ENCODE data around the gene PLCG2.
"Not testable (repeated sequence)": the region's sequence is repeated elsewhere in the genome, so short reads cannot be mapped to it uniquely, and the experiment has no call there.

Gene PLCG2

DNA sequence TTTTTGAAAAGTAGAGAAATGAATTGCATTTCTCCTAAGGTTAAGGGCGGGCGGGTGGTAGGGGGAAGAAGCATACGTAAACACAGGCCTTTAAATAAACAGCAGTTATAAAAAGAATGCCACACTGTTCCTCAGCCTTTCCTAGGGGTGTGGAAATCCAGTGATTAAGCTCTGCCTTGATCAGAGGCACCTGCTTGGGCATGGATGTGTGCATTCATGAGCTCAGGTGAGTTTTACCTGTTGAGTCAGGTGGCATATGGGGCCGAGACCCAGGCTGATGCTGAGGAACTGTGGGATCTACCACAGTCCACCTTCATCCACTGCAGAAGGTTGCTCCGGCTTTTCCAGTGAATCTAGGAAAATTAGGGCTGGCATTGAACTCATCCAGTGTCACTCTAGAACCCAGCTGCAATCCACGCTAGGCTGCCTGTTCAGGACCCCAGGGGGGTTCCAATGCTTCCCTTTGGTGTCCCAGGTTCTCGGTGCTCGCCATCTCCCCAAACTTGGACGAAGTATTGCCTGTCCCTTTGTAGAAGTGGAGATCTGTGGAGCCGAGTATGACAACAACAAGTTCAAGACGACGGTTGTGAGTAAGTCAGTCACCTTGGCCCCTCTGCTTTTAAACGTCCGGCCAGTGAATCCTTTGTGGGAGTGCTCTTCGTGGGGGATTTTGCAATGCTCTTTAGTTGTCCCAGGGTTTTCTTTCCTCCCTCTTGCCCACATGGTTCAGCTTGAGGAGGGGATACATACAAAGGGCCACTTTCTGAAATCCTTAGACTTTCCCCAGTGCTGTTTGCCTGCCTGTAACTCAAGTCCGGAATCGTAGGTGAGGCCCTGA is 159.5 kb downstream of the PLCG2 start:
- no peak for DNase-seq (ENCODE audit: low read depth)

DNA sequence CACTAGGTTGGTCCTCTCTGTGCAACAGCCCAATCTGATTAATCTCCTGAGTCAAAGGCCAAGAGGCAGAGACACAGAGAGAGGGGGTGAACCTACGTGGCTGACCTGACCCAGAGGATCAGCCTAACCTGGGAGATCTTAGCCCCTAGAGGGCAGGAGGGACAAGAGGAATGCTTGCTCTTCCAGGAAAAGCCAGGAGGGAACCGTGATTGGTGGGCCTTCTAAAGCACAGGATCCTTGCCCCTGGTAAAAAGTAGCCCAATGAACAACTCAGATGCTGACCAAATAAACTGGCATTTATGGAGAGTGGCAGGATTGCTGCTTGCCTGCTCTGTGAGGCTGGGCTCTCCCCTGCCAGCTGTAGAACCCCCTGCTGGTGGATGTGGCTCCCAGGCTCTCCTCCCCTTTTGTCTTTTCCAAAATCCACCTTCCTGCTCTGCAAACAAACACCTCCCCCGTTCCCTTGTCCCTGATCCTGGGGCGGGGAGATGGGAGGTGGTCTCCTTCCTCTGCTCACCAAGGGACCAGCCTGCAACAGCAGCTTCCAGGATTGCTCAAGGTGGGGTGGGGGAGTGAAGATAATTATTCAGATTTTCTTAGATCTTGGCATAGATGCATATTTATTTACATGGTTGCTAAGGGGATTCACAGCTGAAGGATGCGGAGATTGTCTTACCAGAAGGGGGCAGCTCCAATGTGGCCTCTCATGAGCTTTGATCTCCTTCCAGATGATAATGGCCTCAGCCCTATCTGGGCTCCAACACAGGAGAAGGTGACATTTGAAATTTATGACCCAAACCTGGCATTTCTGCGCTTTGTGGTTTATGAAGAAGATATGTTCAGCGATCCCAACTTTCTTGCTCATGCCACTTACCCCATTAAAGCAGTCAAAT is 160.3 kb downstream of the PLCG2 start:
- DNase-seq (ENCODE audit: low read depth): no peak

DNA sequence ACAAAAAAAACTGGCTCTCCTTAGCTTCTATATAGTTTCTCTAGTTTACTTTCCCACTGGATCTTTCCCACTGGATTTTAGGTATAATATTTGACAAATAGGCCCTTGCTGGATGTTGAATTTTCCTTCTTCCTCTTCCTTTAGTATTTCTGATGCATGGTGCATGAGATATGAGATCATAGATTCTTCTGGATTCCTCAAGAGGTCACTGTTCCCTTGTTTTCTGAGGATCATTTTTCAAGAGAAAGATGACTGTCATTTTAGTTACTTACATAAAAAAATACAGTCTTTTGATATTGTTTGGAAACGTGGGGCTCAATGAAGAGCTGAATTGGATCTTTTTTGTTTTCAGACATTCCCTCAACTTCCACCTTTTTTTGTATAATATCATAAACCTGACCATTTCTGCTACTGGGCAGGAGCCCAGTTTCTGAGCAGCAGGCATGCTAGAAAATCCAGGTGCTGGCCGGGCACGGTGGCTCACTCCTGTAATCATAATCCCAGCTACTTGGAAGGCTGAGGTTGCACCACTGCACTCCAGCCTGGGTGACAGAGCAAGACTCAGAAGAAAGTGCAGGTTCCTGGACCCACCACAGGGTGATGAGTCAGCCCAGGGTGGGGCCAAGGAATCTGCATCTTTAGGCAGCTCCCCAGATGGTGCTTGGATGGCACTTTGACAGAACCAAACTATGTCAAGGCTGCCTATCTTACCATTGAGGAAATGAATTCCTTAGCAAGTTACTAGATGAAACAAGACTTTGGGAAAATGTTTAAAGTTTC is 161.9 kb downstream of the PLCG2 start:
- DNase-seq (ENCODE audit: low read depth): no peak

DNA sequence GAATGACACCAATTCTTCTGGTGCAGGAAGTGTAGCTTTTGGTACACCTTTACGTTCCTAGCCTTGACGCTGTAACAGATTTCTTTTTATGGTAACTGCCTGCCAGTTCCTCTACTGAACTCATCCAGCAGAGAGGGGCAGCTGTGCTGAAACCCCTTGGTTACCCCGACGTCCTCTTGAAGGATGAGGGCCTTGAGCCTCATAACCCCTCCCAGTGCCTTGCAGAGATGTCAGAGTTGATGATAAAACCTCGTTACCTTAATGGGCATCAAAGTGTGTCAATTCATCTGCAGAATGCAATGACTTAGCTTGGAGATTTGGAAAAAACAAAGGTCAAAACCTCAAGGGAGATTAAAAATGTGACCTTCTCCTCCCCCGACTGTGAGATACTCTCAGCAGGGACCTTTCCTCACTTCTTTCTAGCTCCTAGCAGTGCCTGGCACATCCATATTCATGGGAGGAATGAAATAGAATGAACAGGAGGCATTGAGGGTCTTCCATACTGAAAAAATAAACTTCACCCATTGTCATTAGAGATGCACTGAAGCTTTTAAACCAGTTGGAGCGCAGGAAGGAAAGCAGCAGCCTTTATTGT is 163.0 kb downstream of the PLCG2 start:
- no peak for DNase-seq (ENCODE audit: low read depth)

DNA sequence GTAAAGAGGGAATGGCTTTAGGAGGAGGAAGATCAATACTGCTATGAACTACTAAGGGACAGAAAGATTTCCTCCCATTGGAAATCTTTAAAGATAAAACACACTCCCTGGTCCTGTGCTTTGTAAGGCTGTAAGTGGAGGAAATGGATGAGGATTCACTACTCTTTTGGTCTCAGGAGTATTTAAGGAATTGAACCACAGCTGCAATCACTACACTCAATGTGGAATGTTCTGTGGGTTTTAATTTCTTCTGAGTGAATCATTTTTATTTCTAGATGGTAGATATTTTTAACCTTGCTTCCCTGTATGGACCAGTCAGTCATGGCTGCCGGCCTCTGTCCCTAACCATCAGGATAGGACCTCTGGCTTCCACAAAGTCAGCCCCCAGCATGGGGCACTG is 166.6 kb downstream of the PLCG2 start:
- no peak for DNase-seq (ENCODE audit: low read depth)

DNA sequence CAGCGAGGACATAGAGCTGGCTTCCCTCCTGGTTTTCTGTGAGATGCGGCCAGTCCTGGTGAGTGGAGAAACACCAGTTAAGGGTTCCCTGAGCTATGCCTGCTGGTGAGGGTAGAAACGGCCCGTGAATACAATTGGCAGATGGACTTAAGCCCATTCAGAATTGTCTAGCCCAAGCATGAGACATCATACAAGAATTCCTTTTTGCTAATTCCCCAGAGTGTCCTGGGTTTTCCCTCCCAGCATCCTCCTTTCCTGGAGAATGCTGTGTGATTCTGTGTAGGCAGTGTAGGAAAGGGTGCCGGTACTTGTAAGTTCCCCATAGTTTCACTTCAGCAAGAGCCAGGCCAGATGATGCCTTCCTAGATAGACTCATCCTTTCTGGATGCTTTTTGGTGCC is 167.1 kb downstream of the PLCG2 start:
- no peak for DNase-seq (ENCODE audit: low read depth)

DNA sequence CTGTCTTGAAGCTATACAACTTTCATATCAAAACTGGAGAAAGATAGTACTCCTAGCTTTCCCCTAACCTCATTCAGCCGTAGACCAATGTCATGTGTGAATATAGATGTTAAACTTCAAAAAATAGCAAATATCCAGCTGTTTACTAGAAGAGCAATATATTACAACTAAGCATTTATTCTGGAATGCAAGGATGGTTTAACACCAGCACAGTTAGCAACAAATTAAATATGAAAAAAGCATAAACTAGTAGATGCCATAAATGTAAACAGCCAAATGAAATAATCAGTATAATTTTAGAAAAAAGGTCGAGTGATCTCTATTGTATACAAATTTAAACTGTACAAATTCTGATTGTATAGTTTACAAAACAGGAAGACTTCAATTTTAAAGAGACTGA is 172.5 kb downstream of the PLCG2 start:
- no peak for DNase-seq (ENCODE audit: low read depth)

DNA sequence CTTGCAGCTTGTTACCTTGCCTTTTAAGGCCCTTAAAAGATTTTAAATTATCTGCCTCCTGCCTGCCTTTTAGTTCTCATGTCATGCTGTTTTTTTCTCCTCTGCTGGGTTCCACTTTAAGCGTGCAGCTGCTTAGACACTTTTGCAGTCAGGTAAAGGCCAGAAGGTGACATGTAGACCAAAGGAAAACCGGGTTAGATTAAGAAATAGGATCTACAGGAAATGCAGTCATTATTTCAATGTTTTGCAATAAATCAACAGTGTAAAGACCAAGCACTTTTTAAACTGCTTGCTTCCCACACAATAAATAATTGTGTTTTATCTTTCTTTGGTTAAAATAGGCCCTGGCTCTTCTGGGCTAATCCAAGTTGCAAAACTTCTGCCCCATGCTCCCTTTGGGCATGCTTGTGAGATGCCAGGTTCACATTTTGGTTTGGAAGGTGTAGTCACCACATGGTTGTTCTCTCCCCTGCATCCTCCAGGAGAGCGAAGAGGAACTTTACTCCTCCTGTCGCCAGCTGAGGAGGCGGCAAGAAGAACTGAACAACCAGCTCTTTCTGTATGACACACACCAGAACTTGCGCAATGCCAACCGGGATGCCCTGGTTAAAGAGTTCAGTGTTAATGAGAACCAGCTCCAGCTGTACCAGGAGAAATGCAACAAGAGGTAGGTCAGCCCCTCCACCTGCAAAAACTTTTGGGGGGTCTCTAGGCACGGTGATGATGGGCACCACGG is 177.3 kb downstream of the PLCG2 start:
- no peak for DNase-seq (ENCODE audit: low read depth)

DNA sequence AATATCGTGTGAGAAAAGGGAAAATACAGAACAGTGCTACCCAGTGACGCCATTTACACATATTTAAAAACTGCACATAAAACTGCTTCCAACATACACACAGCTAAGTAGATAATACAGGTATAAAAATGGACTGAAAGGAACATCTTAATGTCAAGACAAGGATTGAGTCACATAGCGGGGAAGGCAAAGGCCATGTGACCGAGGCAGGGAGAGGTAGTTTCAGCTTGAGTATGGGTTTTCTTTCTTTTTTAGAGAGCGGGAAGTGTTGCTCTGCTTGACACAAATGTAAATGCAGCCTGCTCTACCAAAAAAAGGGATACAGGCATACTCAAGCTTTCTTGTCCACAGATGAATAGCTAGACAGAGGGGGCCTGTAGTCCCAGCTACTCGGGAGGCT is 185.7 kb downstream of the PLCG2 start:
- DNase-seq (ENCODE audit: low read depth): no peak

DNA sequence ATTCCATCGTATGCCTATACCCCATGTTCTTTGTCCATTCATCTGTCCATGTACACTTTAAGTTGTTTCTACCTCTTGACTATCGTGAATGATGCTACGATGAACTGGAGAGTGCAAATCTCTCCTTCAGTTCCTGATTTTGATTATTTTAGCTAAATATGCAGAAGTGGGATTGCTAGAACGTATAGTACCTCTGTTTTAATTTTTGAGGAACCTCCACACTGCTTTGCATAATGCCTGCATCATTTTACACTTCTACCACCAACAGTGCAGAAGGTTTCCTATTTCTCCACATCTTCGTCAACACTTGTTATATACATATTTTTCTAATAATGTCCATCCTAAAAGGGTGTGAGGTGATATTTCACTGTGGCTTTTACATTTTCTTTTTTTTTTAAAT is 188.3 kb downstream of the PLCG2 start:
- no peak for DNase-seq (ENCODE audit: low read depth)

DNA sequence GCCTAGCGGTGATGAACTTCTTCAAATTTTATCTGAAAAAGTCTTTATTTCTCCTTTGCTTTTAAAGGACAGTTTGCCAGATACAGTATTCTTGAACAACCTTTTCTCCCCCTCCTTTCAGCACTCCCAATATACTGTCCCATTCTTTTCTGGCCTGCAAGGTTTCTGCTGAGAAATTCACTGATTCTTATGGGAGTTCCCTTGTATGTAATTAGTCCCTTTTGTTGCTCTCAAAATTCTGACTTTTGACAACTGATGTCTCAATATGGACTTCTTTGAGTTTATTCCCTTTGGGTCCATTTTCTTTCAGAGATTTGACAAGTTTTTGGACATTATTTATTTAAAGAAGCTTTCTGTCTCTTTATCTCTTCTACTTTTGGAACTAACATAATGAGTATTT is 192.8 kb downstream of the PLCG2 start:
- no peak for DNase-seq (ENCODE audit: low read depth)

DNA sequence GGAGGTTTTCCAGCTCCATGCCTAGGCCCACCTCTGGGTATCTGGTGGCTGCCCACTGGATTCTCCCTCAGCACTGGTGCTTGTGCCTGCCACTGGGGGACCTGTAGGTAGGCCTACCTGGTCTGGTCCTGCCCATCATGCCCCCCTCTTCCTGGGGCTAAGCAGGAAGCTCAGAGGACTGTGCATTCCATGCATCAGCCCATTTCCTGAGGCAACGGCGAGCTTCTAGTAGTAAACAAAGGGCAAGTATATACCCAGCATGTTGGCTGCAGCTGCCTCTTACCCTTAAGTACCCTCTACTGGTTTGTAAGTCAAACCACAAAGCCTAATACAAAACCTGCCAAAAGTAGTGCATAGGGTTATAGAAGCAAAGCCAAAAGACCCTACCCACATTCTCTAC is 194.6 kb downstream of the PLCG2 start:
- DNase-seq (ENCODE audit: low read depth): no peak

DNA sequence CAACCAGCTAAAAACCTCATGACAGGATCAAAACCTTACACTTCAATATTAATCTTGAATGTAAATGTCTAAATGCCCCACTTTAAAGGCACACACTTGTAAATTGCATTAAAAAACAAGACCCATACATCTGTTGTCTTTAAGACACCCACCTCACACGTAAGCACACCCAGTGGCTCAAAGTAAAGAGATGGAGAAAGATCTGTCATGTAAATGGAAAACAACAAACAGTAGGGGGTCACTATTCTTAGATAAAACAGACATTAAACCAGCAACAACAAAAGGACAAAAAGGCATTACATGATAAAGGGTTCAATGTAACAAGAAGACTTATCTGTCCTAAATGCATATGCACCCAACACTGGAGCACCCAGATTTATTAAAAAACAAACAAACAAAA is 196.5 kb downstream of the PLCG2 start:
- no peak for DNase-seq (ENCODE audit: low read depth)

DNA sequence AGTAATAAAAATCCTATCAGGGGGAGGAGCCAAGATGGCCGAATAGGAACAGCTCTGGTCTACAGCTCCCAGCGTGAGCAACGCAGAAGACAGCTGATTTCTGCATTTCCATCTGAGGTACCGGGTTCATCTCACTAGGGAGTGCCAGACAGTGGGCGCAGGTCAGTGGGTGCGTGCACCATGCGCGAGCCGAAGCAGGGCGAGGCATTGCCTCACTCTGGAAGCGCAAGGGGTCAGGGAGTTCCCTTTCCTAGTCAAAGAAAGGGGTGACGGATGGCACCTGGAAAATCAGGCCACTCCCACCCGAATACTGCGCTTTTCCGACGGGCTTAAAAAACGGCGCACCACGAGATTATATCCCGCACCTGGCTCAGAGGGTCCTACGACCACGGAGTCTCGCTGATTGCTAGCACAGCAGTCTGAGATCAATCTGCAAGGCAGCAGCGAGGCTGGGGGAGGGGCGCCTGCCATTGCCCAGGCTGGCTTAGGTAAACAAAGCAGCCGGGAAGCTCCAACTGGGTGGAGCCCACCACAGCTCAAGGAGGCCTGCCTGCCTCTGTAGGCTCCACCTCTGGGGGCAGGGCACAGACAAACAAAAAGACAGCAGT is 198.3 kb downstream of the PLCG2 start:
- DNase-seq (ENCODE audit: low read depth): not testable (repeated sequence)

DNA sequence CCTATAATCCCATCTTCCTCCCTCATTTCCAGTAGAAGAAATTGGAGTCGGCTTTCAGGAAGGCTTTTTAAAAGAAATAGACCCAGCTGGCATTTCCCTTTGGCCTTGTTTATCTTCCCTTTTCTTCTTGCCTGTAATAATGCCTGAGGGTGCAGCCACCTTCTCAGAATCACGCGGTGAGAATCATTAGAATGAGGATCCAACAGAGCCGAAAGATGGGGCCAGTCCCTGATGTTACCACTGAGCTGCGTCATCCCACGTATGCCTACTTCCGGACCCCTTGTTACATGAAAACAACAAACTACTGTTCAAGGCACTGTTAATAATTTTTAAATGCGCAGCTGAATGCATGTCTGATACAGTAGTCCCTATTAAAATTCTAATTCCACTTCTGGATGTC is 208.0 kb downstream of the PLCG2 start:
- no peak for DNase-seq (ENCODE audit: low read depth)

DNA sequence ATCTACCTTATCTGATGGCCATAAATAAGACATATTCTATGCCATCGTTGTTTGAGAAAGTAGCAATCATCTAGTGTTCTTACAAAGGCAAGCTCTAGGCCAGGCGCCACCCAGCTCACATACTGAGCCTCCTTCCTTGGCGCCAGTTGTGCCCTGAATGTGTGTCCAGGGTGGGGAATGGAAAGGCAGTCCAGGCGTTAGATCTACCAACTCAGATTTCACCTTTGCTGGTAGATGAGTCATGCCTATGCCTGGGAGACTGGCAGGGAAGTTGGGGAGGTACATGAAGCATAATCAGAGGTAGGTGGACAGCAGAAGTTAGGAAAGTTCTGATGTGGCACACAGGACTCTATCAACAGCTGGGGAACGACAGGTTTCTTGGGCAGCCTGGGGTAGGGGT is 208.6 kb downstream of the PLCG2 start:
- DNase-seq (ENCODE audit: low read depth): no peak

DNA sequence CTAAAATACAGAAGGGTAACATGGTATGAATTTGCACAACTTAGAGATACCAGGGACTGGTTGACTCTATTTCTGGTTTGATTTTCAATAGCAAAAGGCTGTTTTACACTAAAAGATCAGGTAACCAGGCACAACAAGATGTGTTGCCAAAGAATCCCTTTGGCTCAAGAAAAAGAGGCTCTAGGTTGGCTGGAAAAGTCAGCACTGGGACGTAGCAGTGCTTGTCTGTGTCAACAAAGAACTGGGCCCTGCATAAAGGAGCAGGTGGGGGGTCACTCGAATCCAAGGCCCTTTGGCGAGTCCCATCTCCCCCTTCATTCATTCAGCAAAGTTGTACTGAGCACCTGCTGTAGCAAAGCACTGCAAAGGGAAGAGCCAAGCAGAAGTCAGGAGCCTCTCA is 213.8 kb downstream of the PLCG2 start:
- no peak for DNase-seq (ENCODE audit: low read depth)

DNA sequence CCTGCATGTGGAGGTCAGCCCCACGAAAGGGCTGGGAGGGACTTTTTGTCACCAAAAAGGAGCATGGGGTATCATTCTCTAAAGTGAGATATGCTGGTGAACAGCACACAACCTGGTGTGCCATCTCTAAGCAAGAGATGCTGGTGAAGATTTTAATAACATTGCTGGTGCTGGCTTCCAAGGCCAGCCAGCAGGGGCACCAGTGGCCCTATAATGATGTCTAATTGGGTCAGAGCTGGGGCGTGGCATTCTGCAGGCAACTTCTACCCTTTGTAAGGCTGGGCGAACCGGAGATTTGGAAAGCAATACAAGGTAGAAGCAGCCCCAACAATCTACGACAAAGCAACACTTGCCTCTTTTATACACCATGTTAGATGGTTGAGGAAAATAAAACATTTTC is 215.4 kb downstream of the PLCG2 start:
- DNase-seq (ENCODE audit: low read depth): no peak

DNA sequence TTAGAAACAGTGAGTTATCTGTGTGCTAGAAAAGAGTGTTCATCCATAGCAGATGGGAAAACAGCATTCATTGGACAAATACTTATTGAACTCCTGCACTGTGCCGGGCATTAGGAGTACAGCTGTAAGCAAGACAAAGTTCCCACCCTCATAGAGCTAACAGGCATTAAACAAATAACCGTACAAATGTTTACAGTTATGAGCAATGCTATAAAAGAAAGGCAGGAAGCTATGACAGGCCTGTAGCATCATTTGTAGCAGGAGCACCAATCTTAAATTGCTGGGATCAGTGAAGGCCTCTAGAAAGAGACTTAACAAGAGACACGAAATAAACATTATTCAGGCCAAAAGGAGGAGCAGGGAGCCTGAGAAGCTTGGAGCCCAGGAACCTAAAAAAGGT is 216.6 kb downstream of the PLCG2 start:
- DNase-seq (ENCODE audit: low read depth): no peak

DNA sequence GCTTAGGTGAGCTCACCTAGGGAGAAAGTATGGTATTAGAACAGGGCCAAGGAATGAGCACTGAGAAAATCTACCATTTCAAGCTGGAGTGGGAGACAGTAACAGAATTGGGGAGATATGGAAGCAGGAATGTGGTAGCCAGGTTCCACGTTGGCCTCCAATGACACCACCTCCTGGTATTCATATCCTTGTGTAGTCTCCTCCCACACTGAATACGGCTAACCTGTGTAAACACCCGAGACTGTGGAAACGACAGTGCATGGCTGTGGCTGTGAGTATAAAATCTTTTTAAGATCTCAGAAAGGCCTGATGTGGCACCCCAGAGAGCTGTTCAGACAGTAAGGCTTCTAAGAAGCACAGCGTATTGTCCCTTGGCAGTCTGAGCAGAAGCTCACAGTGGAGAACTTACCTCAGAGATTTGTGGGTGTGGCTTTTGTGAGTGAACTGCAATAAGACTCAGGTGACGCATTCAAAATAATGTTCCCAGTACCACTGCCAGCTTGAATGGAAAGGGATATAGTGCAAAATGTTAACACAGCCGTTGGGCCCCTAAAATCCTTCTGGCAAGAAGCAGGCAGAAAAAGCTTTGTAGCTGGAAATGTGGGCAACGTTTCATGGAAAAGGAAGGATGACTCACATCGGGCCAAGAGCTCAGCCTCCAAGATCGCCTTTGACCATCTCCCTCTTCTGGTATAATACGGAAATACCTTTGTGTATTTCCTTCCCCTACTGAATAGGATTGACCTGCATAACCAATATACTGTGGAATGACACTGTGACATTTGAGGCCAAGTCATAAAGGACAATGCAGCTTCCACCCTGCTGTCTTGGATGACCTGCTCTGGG is 217.8 kb downstream of the PLCG2 start:
- no peak for DNase-seq (ENCODE audit: low read depth)

Data from T follicular helper cell (primary cell).